ENCODE measurements around the gene PATJ.

DNA sequence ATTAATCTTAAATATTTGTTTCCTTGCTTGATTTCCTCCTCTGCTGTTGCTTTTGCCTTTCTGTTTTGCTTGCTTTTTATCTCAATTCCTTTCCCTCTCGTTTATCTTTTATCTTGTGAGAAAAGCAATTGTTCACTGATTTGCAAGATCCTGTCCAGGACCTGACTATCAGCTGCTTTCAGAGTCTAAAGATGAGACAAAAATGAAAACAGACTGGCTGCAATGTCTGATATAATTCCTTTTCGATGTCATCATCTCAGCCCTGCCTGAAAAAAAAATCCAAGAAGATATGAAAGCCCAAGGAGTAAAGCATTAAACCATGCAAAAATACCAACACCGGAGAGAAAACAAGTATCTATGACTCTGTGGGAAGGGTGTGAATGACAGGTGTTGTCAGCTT lies 225.5 kb downstream of the PATJ start:
- TF ChIP-seq, protein P1, sequence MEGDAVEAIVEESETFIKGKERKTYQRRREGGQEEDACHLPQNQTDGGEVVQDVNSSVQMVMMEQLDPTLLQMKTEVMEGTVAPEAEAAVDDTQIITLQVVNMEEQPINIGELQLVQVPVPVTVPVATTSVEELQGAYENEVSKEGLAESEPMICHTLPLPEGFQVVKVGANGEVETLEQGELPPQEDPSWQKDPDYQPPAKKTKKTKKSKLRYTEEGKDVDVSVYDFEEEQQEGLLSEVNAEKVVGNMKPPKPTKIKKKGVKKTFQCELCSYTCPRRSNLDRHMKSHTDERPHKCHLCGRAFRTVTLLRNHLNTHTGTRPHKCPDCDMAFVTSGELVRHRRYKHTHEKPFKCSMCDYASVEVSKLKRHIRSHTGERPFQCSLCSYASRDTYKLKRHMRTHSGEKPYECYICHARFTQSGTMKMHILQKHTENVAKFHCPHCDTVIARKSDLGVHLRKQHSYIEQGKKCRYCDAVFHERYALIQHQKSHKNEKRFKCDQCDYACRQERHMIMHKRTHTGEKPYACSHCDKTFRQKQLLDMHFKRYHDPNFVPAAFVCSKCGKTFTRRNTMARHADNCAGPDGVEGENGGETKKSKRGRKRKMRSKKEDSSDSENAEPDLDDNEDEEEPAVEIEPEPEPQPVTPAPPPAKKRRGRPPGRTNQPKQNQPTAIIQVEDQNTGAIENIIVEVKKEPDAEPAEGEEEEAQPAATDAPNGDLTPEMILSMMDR (IDR thresholded peaks at IDR 0.05) = no peak
- TF ChIP-seq POLR2AphosphoS5 (IDR thresholded peaks at IDR 0.05) (no peak), POLR2A (IDR thresholded peaks at IDR 0.05) (no peak)

All from stomach (tissue), 4 donors.